Bronchial epithelial cell (primary cell): ENCODE results near the gene STEAP1B. TPM values are rescaled to one million over a fixed set of nuclear protein-coding genes. Genes with fewer than 3 reads are reported as not detected.

Experiments used
- DNase-seq: peaks from one replicate; pipeline ENCODE4 v3.0.0-alpha.2; 2010; ENCODE audit warnings: low read depth
- FAIRE-seq: peaks from 2 replicates; lab custom pipeline; 2011; peaks lifted over from hg19 to GRCh38; lab: Jason Lieb, UNC
- H3K27me3 ChIP-seq: 2 replicates; pipeline ENCODE4 v1.5.1; 2011; ENCODE audit warnings: low read length; ENCODE audit not compliant: control insufficient read depth, insufficient read depth
- H3K36me3 ChIP-seq: 2 replicates; pipeline ENCODE4 v1.5.1; 2011; ENCODE audit warnings: low read length; ENCODE audit not compliant: control insufficient read depth, insufficient read depth
- H3K4me3 ChIP-seq: 2 replicates; pipeline ENCODE4 v1.5.1; 2011; ENCODE audit warnings: mild to moderate bottlenecking, low read depth, low read length, control low read depth
- CTCF ChIP-seq: IDR thresholded peaks from 2 replicates; pipeline ENCODE4 v1.5.1; 2011; ENCODE audit warnings: mild to moderate bottlenecking, moderate library complexity, low read length, control low read depth, inconsistent platforms; ENCODE audit not compliant: insufficient read depth, severe bottlenecking
- total RNA-seq: library from RNA; depleted of rRNA; stranded (reverse); fragments of >200 nt; gene quantifications from 2 replicates; pipeline ENCODE4 v1.2.1, GENCODE V29; 2014

STEAP1B gene
- total RNA-seq, 1 donor from 2014 or later: 3.7 TPM

DNA sequence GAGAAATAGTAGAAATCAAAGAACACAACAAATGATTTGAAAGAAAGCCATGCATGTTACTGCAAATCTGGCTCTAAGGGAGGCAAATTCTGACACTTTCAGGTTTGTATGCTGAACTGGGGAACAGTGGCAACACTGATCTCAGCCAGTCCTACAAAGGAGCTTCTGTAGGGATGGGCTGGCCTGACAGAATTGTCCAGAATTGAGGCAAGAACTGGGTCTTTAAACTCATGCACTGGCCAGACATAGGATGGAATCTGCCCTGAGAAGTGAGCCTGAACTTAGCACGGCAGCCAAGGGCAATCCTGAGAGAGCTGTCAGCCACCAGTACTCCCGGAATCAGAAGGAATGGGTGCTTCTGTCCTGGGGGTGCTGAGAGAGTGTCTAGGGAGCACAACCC lies 72.1 kb downstream of the STEAP1B start:
- TF ChIP-seq CTCF: no peak
- Histone ChIP-seq H3K27me3 (no peaks in the 10 kb centered on the region), H3K4me3 (no peak overlapping the region), H3K36me3 (no peaks in the 10 kb centered on the region)
- FAIRE-seq (no peak), DNase-seq (no peak)

GRCh38 chr7:22427104-22427503 lies 72.9 kb downstream of the STEAP1B start:
- no peaks in the 10 kb centered on the region for H3K36me3 ChIP-seq
- FAIRE-seq: no peak
- no peak for TF ChIP-seq CTCF

GRCh38 chr7:22426463-22427094 lies 73.4 kb downstream of the STEAP1B start:
- Histone ChIP-seq H3K36me3 (no peaks in the 10 kb centered on the region), H3K4me3 (no peak overlapping the region), H3K27me3 (no peaks in the 10 kb centered on the region)
- no peak for TF ChIP-seq CTCF
- DNase-seq (no peak), FAIRE-seq (no peak)

More at GRCh38 chr7:22427104-22427503, 72.9 kb downstream of the STEAP1B start:
- DNase-seq: no peak
- no peaks in the 10 kb centered on the region for H3K27me3 ChIP-seq
- H3K4me3 ChIP-seq: no peak overlapping the region

DNA sequence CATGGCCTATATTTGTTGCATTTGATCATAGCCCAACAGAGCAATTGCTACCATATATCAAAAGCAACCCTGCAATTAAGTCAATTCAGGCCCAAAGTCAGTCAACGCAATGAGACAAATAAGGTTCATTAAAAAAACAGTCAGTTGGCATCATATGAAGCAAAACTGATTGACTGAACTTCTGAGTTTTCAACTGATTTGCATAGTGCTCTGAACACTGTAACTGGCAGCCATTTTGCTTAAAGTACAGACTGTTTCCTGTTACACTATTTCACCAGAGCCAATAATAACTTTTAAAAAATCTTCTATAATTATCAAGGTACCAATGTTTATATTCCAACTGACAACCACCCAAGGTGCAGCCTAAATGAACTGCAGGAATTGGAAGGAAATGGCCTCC lies 74.6 kb downstream of the STEAP1B start:
- Histone ChIP-seq H3K4me3 (no peak overlapping the region), H3K36me3 (no peaks in the 10 kb centered on the region), H3K27me3 (no peaks in the 10 kb centered on the region)
- DNase-seq: no peak
- TF ChIP-seq CTCF: no peak
- no peak for FAIRE-seq

DNA sequence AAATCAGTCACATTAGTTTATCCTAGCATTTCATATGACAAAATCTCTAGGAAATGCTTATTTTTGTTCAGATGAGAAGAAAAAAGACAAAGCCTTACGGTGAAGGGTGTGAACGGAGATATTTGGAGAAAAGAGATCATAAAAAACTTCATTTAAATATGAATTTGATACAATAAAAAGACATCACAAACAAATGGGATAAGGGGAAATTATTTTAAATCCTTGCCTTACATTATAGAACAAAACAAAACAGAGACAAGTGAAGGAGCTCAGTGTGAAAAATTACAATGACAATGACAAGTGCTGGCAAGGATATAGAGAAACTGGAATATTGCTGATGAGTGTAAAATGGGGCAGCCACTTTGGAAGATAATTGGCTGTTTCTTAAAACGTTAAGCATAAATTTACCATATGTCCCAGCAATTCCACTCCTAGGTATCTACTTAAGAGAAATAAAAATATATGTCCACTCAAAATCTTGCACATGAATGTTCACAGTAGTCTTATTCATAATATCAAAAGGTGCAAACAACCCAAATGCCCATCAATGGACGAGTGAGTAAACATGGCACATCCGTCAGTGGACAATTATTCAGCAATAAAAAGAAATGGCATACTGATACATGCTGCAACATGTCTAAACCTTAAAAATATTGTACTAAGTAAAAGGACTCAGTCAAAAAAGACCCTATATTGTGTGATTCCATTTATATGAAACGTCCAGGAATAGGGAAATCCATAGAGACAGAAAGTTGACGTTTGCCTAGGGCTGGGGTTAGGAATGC lies 77.0 kb downstream of the STEAP1B start:
- Histone ChIP-seq H3K4me3 (no peak overlapping the region), H3K36me3 (no peaks in the 10 kb centered on the region), H3K27me3 (no peaks in the 10 kb centered on the region)
- TF ChIP-seq CTCF: no peak
- FAIRE-seq (no peak), DNase-seq (peak; percentile 58)
